Ovary (tissue), 3 donors: ENCODE measurements around the gene LGALS7.

Source experiments
- POLR2A ChIP-seq: fragments of 450-650 bp; IDR thresholded peaks from one replicate; pipeline ENCODE4 v1.6.1; 2017; ENCODE audit warnings: antibody characterized with exemption, mild to moderate bottlenecking, moderate library complexity
- TF ChIP-seq, protein P1 (sequence below), 3 donors: fragments of 450-650 bp in 2 of 3; fragments of 200-600 bp in 1 of 3; IDR thresholded peaks; one replicate each; pipeline versions ENCODE4 v1.5.1 to v1.8.0; 2016 to 2022; ENCODE audit warnings: antibody characterized with exemption in 3 of 3, mild to moderate bottlenecking in 1 of 3
- donor health status: DM: no; HTN: no; CAD: no.

DNA sequence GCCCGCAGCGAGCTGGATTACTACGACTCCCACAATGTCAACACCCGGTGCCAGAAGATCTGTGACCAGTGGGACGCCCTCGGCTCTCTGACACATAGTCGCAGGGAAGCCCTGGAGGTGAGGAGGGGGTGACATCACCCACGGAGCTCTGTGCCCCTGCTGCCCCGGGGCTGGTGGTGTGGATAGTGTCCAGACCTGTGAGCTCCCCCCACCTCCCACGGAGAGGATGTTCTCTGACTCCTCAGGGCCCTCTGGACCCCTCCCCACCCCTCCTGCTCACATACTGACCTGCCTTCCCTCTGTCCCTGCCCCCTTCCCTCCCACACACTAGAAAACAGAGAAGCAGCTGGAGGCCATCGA, 49.7 kb downstream of the LGALS7 start:
- TF ChIP-seq, protein P1, sequence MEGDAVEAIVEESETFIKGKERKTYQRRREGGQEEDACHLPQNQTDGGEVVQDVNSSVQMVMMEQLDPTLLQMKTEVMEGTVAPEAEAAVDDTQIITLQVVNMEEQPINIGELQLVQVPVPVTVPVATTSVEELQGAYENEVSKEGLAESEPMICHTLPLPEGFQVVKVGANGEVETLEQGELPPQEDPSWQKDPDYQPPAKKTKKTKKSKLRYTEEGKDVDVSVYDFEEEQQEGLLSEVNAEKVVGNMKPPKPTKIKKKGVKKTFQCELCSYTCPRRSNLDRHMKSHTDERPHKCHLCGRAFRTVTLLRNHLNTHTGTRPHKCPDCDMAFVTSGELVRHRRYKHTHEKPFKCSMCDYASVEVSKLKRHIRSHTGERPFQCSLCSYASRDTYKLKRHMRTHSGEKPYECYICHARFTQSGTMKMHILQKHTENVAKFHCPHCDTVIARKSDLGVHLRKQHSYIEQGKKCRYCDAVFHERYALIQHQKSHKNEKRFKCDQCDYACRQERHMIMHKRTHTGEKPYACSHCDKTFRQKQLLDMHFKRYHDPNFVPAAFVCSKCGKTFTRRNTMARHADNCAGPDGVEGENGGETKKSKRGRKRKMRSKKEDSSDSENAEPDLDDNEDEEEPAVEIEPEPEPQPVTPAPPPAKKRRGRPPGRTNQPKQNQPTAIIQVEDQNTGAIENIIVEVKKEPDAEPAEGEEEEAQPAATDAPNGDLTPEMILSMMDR (IDR thresholded peaks at IDR 0.05): no peak
- TF ChIP-seq POLR2A: no peak
